WTC11 (cell line): ENCODE data around the gene SLC31A1.

Experiments
- AFF4 ChIP-seq: sonication (generic); formaldehyde crosslinking; IDR thresholded peaks from 2 replicates; pipeline ENCODE4 v1.8.1; 2023; ENCODE audit warnings: mild to moderate bottlenecking, missing genetic modification reagents, borderline replicate concordance
- ATF3 ChIP-seq: sonication (generic); formaldehyde crosslinking; conservative IDR thresholded peaks from 2 replicates; pipeline ENCODE4 v1.8.1; 2022; ENCODE audit warnings: mild to moderate bottlenecking, missing genetic modification reagents
- CTCF ChIP-seq: fragments of 200-600 bp; IDR thresholded peaks from 2 replicates; pipeline ENCODE4 v1.8.0; 2022; ENCODE audit warnings: antibody characterized with exemption
- ESRRA ChIP-seq: sonication (generic); formaldehyde crosslinking; IDR thresholded peaks from 2 replicates; pipeline ENCODE4 v1.8.1; 2022; ENCODE audit warnings: mild to moderate bottlenecking, missing genetic modification reagents, borderline replicate concordance
- NR3C1 ChIP-seq: sonication (generic); formaldehyde crosslinking; conservative IDR thresholded peaks from 2 replicates; pipeline ENCODE4 v1.8.1; 2023; ENCODE audit warnings: low read depth, mild to moderate bottlenecking, missing genetic modification reagents
- TCF7 ChIP-seq: sonication (generic); formaldehyde crosslinking; IDR thresholded peaks from 2 replicates; pipeline ENCODE4 v1.8.0; 2022; ENCODE audit warnings: mild to moderate bottlenecking, low read depth, missing genetic modification reagents, moderate library complexity
- TP53 ChIP-seq: sonication (generic); formaldehyde crosslinking; IDR thresholded peaks from 2 replicates; pipeline ENCODE4 v1.8.1; 2023; ENCODE audit warnings: mild to moderate bottlenecking, missing genetic modification reagents
- ZNF121 ChIP-seq: sonication (generic); formaldehyde crosslinking; IDR thresholded peaks from 2 replicates; pipeline ENCODE4 v1.8.0; 2023; ENCODE audit warnings: missing genetic modification reagents

- TF ChIP-seq CTCF (no peak), ZNF121 (CRISPR knock-in tag) (no peak), NR3C1 (CRISPR knock-in tag) (no peak), ESRRA (no peak), TP53 (CRISPR knock-in tag) (no peak), ATF3 (no peak), TCF7 (CRISPR knock-in tag) (no peak), AFF4 (no peak)
Observed at GRCh38 chr9:113192455-113192854, 28.9 kb upstream of the SLC31A1 start.
